Pancreas (tissue), 10 donors: Measurements from ENCODE around the gene GATAD2B. TPM values are rescaled to one million over a fixed set of nuclear protein-coding genes. Genes with fewer than 3 reads are reported as not detected.
"Not testable (repeated sequence)": the region's sequence is repeated elsewhere in the genome, so short reads cannot be mapped to it uniquely, and the experiment has no call there.

Source experiments
- ATAC-seq, 4 donors: fragments of 200-7000 bp; cut with Tn5 transposase; one replicate each; pipeline versions ENCODE4 v1.8.0 to v1.9.1; 2020; ENCODE audit warnings: mild to moderate bottlenecking in 4 of 4, moderate library complexity in 4 of 4
- DNase-seq, 6 donors: peaks; one replicate each; pipeline ENCODE4 v3.0.0-alpha.2; 2020
- FAIRE-seq: peaks from 2 replicates; lab custom pipeline; 2012; peaks lifted over from hg19 to GRCh38; lab: Jason Lieb, UNC
- H3K27ac ChIP-seq, 4 donors: fragments of 200-600 bp; sonication (generic); 1 replicate in 3 of 4; 2 replicates in 1 of 4; pipeline versions ENCODE4 v1.5.0 to v1.8.0; 2020
- H3K27me3 ChIP-seq, 4 donors: fragments of 200-600 bp; one replicate each; pipeline ENCODE4 v1.8.0; 2021
- H3K36me3 ChIP-seq, 3 donors: fragments of 200-600 bp; sonication (generic) in 1 of 3; one replicate each; pipeline versions ENCODE4 v1.5.0 to v1.8.0; 2020 to 2021
- H3K4me1 ChIP-seq, 3 donors: fragments of 200-600 bp; one replicate each; pipeline ENCODE4 v1.8.0; 2021
- H3K4me3 ChIP-seq, 4 donors: fragments of 200-600 bp; sonication (generic) in 2 of 4; one replicate each; pipeline versions ENCODE4 v1.5.0 to v1.8.0; 2020 to 2021
- H3K9me3 ChIP-seq, 4 donors: fragments of 200-600 bp; one replicate each; pipeline ENCODE4 v1.8.0; 2021
- WGBS, 2 donors: extraction: QIAGEN DNeasy Blood & Tissue Kit; methylation state at CpG; one replicate each; pipeline ENCODE4 v1.1.7; 2013; 5-methylcytosine and 5-hydroxymethylcytosine counted together
- intact Hi-C, 3 donors: fragments of 100-400 bp; cut with DNase I; formaldehyde crosslinking; loops; one replicate each; pipeline versions ENCODE4 v1.11.1 to v1.14.2; 2022
- polyA plus RNA-seq, 2 donors: library from polyadenylated mRNA; stranded (reverse); fragments of 200-250 nt; gene quantifications; one replicate each; pipeline ENCODE4 v1.2.3, GENCODE V29; 2013
- total RNA-seq, 6 donors: library from RNA; stranded (reverse); fragmentation: NEBNext Ultra II Directional in 4 of 6; extraction: Animal tissue kit (Norgen Biotek cat#: 25700) in 4 of 6; gene quantifications; one replicate each; pipeline versions ENCODE4 v1.2.1 to v1.2.4, GENCODE V29; 2021 to 2023
- TF ChIP-seq, protein P1 (sequence below), 4 donors: fragments of 200-600 bp; sonication (generic) in 3 of 4; IDR thresholded peaks; one replicate each; pipeline versions ENCODE4 v1.5.0 to v1.8.0; 2021; ENCODE audit warnings: antibody characterized with exemption in 4 of 4
- donor health status: healthy with polysubstance abuse.
- donor health status: DM: no; HTN: no; CAD: no; lungs with moderate emphysema.
- donor health status: DM: no; HTN: no; CAD: no.
- donor health status: control.
- donor health status: control.
- donor health status: Bipolar disorder and iron deficiency.
- donor health status: DM: yes; HTN: yes; CAD: no.
- donor health status: DM: no; HTN: no; CAD: no.
- donor health status: DM: no; HTN: no; CAD: no.
- donor health status: DM: yes; HTN: yes; CAD: no.

The GATAD2B gene
- total and polyA plus RNA-seq, 8 donors, result 4.8 to 27.1 (median 16.2) TPM

DNA sequence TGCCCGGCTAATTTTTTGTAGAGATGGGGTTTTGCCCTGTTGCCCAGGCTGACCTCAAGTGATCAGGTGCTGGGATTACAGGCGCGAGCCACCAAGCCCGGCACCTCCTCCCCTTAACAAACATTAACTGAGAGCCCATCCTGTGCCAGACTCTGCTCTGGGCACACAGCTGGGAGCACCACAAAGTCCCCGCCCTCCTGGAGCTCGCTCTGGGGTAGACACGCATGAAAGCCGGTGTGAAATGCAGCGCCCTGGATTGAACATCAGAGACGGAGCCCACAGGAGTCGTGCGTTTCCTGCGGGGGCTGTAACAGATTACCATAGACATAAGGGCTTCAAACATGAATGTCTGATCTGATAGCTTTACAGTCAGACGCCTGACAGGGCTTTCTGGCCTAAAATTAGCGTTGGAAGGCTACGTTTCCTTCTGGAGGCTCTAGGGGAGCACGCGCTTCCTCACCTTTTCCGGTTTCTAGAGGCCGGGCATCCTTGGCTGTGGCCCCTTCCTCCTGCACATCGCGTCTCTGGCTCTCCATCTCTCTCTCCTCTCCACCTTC lies 133.2 kb downstream of the GATAD2B start:
- H3K4me3 ChIP-seq, result peak overlapping the region in 1 of 4 donors; percentile 4
- FAIRE-seq, result no peak
- 35 to 36% methylated on average over 22 of the region's 22 CpGs for WGBS, 2 donors
- peak; percentile 69 to 86 (median 78) for ATAC-seq
- H3K4me1 ChIP-seq, result peaks cover 0 to 14% (median 6%) of the 10 kb centered on the region in 3 donors
- TF ChIP-seq, protein P1, sequence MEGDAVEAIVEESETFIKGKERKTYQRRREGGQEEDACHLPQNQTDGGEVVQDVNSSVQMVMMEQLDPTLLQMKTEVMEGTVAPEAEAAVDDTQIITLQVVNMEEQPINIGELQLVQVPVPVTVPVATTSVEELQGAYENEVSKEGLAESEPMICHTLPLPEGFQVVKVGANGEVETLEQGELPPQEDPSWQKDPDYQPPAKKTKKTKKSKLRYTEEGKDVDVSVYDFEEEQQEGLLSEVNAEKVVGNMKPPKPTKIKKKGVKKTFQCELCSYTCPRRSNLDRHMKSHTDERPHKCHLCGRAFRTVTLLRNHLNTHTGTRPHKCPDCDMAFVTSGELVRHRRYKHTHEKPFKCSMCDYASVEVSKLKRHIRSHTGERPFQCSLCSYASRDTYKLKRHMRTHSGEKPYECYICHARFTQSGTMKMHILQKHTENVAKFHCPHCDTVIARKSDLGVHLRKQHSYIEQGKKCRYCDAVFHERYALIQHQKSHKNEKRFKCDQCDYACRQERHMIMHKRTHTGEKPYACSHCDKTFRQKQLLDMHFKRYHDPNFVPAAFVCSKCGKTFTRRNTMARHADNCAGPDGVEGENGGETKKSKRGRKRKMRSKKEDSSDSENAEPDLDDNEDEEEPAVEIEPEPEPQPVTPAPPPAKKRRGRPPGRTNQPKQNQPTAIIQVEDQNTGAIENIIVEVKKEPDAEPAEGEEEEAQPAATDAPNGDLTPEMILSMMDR (IDR thresholded peaks at IDR 0.05), result no peak
- intact Hi-C loops, result loop anchor here in 2 of 3 donors (10.0 kb wide), 2 partner anchors 155 to 195 kb away; partner anchors contain the start of genes DENND4B (in 1 of the 2) and RAB13 (in 1 of the 2)
- H3K27ac ChIP-seq, result peak overlapping the region in 3 of 4 donors; percentile 22 to 64 (median 58)
- H3K9me3 ChIP-seq, result no peaks in the 10 kb centered on the region
- no peaks in the 10 kb centered on the region for H3K36me3 ChIP-seq
- H3K27me3 ChIP-seq, result no peaks in the 10 kb centered on the region
- DNase-seq, result peak in 4 of 6 donors; percentile 49 to 74 (median 64)

DNA sequence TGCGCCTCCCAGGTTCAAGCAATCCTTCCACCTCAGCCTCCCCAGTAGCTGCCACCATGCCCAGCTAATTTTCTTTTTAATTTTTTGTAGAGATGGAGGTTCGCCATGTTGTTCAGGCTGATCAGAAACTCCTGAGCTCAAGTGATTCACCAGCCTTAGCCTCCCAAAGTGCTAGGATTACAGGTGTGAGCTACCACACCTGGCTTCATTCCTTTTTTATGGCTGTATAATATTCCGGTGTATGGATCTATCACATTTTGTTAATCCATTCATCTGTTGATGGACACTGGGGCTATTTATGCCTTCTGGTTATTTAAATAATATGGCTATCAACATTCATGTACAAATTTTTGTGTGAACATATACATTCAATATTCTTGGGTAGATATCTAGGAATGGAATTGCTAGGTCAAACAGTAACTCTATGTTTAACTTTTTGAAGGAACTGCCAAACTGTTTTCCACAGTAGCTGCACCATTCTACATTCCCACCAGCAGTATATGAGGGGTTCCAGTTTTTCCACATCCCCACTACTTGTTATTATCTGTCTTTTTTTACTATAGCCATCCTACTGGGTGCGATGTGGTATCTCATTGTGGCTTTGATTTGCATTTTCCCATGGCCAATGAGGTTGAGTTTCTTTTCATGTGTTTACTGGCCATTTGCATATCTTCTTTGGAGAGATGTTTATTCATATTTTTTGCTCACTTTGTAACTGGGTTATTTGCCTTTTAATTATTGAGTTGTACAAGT lies 136.6 kb downstream of the GATAD2B start:
- no peaks in the 10 kb centered on the region for H3K36me3 ChIP-seq
- no peaks in the 10 kb centered on the region for H3K27me3 ChIP-seq
- no peak overlapping the region for H3K27ac ChIP-seq
- no peaks in the 10 kb centered on the region for H3K9me3 ChIP-seq
- FAIRE-seq (no peak), ATAC-seq (no peak), DNase-seq (no peak)
- 94 to 97% methylated on average over 4 of the region's 4 CpGs for WGBS, 2 donors
- H3K4me3 ChIP-seq, result no peak overlapping the region
- TF ChIP-seq, protein P1 (IDR thresholded peaks at IDR 0.05), result no peak
- intact Hi-C loops, result no loop called here
- peaks cover 3 to 27% (median 13%) of the 10 kb centered on the region in 3 donors for H3K4me1 ChIP-seq

DNA sequence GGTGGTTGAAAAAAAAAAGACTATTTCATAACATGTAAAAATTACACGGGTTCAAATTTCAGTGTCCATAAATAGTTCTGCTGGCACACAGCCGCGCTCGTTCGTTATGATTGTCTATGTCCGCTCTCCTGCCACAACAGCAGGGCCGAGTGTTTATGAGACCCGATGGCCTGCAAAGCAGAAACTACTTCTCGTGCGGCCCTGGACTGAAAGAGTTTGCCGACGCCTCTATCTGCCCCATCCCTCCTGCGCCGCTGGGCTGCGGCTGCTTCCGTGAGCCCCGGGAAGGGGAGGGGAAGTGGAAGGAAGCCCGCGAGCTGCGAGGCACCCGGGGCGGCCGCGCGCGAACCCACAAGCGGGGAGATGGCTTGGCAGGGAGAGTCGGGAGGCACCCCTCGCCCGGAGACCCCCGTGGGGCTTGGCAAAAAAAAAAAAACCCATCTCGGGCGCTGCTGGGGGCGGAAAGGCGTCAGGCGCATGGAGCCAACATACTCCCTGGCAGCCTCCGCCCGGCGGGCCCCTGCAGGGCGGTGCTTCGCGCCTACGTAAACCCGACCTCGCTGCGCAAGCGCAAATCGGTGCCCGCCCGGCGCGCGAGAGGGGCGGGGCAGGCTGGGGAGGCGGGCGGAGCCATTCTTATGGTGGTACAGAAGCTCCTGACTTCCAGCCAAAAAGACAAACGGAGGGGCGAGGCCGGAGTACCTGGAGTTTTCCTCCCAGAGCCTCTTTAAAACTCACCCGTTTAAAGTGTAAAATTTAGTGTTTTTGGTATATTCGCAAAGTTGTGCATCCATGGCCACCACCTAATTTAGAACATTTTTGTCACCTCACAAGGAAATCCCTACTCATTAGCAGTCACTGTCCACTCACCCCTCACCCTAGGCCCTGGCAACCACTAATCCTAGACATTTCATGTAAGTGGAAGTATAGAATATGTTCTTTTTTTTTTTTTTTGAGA lies 139.3 kb downstream of the GATAD2B start:
- Histone ChIP-seq H3K9me3 (no peaks in the 10 kb centered on the region), H3K27me3 (no peaks in the 10 kb centered on the region), H3K36me3 (no peaks in the 10 kb centered on the region), H3K27ac (peak overlapping the region; percentile 91 to 95 (median 94)), H3K4me3 (peak overlapping the region; percentile 18 to 85 (median 56)), H3K4me1 (peaks cover 13 to 29% (median 17%) of the 10 kb centered on the region in 3 donors)
- intact Hi-C loops, result no loop called here
- TF ChIP-seq, protein P1 (IDR thresholded peaks at IDR 0.05), result peak in 1 of 4 donors; percentile 11
- DNase-seq (peak; percentile 86 to 96 (median 91)), FAIRE-seq (no peak), ATAC-seq (peak; percentile 91 to 97 (median 95))
- WGBS, 2 donors, result 0% methylated on average over 57 to 61 of the region's 61 CpGs

DNA sequence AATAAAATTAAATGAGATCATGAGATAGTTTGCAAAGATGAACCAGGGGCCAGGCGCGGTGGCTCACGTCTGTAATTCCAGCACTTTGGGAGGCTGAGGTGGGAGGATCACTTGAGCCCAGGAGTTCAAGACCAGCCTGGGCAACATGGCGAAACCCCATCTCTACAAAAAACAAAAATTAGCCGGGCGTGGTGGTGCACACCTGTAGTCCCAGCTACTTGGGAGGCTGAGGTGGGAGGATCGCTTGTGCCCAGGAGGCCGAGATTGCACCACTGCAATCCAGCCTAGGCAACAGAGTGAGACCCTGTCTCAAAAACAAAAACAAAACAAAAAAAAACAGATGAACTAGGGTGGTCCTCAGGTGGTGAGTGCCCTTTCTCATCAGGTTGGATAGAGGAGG lies 140.1 kb downstream of the GATAD2B start:
- peak overlapping the region; percentile 91 to 95 (median 94) for H3K27ac ChIP-seq
- 88 to 92% methylated on average over 8 of the region's 8 CpGs for WGBS, 2 donors
- ATAC-seq, FAIRE-seq, H3K27me3 ChIP-seq, H3K9me3 ChIP-seq, intact Hi-C loops, H3K36me3 ChIP-seq: not testable (repeated sequence)
- peak overlapping the region in 2 of 4 donors; percentile 53 to 60 for H3K4me3 ChIP-seq
- DNase-seq, result peak in 1 of 6 donors; percentile 17
- peaks cover 16 to 38% (median 17%) of the 10 kb centered on the region in 3 donors for H3K4me1 ChIP-seq

DNA sequence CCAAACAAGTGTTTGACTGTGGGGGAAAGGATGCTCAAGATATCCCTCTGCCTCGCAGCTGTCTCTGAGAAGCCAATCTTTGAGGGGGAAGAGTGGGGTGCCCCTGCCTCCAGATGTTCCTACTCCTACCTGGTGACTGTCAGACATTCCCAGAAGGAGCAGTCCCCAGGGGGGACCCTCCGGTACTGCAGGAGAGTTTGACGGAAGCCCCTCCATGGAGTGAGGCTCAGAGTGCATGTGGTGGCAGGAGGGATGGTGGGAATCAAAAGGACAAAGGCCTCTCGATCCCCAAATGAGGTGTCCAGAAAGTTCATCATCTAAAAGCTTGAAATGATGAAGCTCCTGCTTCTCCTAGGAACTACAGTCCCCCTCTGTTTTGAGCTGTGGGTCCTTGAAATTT lies 142.2 kb downstream of the GATAD2B start:
- H3K27me3 ChIP-seq, result no peaks in the 10 kb centered on the region
- intact Hi-C loops, result no loop called here
- H3K4me3 ChIP-seq, result no peak overlapping the region
- TF ChIP-seq, protein P1 (IDR thresholded peaks at IDR 0.05), result no peak
- no peaks in the 10 kb centered on the region for H3K9me3 ChIP-seq
- 53 to 58% methylated on average over 4 of the region's 4 CpGs for WGBS, 2 donors
- peak overlapping the region in 2 of 4 donors; percentile 30 to 33 for H3K27ac ChIP-seq
- no peak for ATAC-seq
- FAIRE-seq, result no peak
- no peaks in the 10 kb centered on the region for H3K36me3 ChIP-seq
- peaks cover 21 to 53% (median 23%) of the 10 kb centered on the region in 3 donors for H3K4me1 ChIP-seq
- no peak for DNase-seq
